MM.1S (cell line): ENCODE measurements around the gene SDC1.

Experiments
- DNase-seq: peaks from one replicate; pipeline ENCODE4 v3.0.0-alpha.2; 2015
- H2AFZ ChIP-seq: fragments of 300-600 bp; sonication (generic); 2 replicates; pipeline ENCODE4 v1.6.0; 2016; ENCODE audit warnings: antibody characterized with exemption, low read length
- H3F3A ChIP-seq: fragments of 300-600 bp; sonication (generic); 2 replicates; pipeline ENCODE4 v1.6.1; 2016; ENCODE audit warnings: mild to moderate bottlenecking, antibody characterized with exemption, low read length, moderate library complexity, mixed read lengths; ENCODE audit not compliant: insufficient read depth
- H3K27ac ChIP-seq: fragments of 300-600 bp; sonication (generic); 2 replicates; pipeline ENCODE4 v1.5.1; 2016; ENCODE audit warnings: mild to moderate bottlenecking, low read length
- H3K27me3 ChIP-seq: fragments of 300-600 bp; sonication (generic); replicated peaks from 2 replicates; pipeline ENCODE4 v1.6.0; 2016; ENCODE audit warnings: low read length; ENCODE audit not compliant: insufficient read depth
- H3K36me3 ChIP-seq: fragments of 300-600 bp; sonication (generic); replicated peaks from 2 replicates; pipeline ENCODE4 v1.6.1; 2016; ENCODE audit warnings: mild to moderate bottlenecking, low read length, mixed read lengths; ENCODE audit not compliant: insufficient read depth
- H3K4me1 ChIP-seq: fragments of 300-600 bp; sonication (generic); 2 replicates; pipeline ENCODE4 v1.6.1; 2016; ENCODE audit warnings: low read length, mixed read lengths
- H3K4me2 ChIP-seq: fragments of 300-600 bp; sonication (generic); 2 replicates; pipeline ENCODE4 v1.6.0; 2016; ENCODE audit warnings: low read depth, low read length
- H3K4me3 ChIP-seq: fragments of 300-600 bp; sonication (generic); 2 replicates; pipeline ENCODE4 v1.5.1; 2016; ENCODE audit warnings: low read length, mixed read lengths
- H3K79me2 ChIP-seq: fragments of 300-600 bp; sonication (generic); 2 replicates; pipeline ENCODE4 v1.6.1; 2016; ENCODE audit warnings: mixed run types, low read length, mixed read lengths
- H3K9ac ChIP-seq: fragments of 300-600 bp; sonication (generic); 2 replicates; pipeline ENCODE4 v1.6.1; 2016; ENCODE audit warnings: low read length, mixed read lengths
- H3K9me2 ChIP-seq: fragments of 300-600 bp; sonication (generic); replicated peaks from 2 replicates; pipeline ENCODE4 v1.6.1; 2016; ENCODE audit warnings: mild to moderate bottlenecking, low read length, mixed read lengths; ENCODE audit not compliant: insufficient read depth
- H3K9me3 ChIP-seq: fragments of 300-600 bp; sonication (generic); replicated peaks from 2 replicates; pipeline ENCODE4 v1.6.1; 2016; ENCODE audit warnings: mild to moderate bottlenecking, low read length, mixed read lengths; ENCODE audit not compliant: insufficient read depth
- H4K20me1 ChIP-seq: fragments of 300-600 bp; sonication (generic); 2 replicates; pipeline ENCODE4 v1.6.1; 2016; ENCODE audit warnings: mild to moderate bottlenecking, low read length, moderate library complexity, mixed read lengths; ENCODE audit not compliant: insufficient read depth
- CTCF ChIP-seq: fragments of 300-600 bp; sonication (generic); IDR thresholded peaks from 2 replicates; pipeline ENCODE4 v1.5.1; 2016; ENCODE audit warnings: antibody characterized with exemption, low read length, mixed read lengths
- EZH2 ChIP-seq: fragments of 300-600 bp; sonication (generic); optimal IDR thresholded peaks from 2 replicates; pipeline ENCODE3; 2017; ENCODE audit warnings: low read depth, mild to moderate bottlenecking, antibody characterized with exemption, low read length, mixed read lengths
- EZH2phosphoT487 ChIP-seq: fragments of 300-600 bp; sonication (generic); IDR thresholded peaks from 2 replicates; pipeline ENCODE4 v1.6.1; 2018; ENCODE audit warnings: antibody characterized with exemption, low read length

The SDC1 gene

GRCh38 chr2:20227894-20228505 lies 3.1 kb upstream of the SDC1 start:
- H4K20me1 ChIP-seq, result no peaks in the 10 kb centered on the region
- H3K4me2 ChIP-seq, result no peak overlapping the region
- DNase-seq, result no peak
- no peaks in the 10 kb centered on the region for H3K36me3 ChIP-seq
- H3K9ac ChIP-seq, result no peak overlapping the region
- peaks cover 19% of the 10 kb centered on the region for H3F3A ChIP-seq
- TF ChIP-seq EZH2 (no peak), CTCF (no peak), EZH2phosphoT487 (no peak)
- H3K27ac ChIP-seq, result no peak overlapping the region
- no peaks in the 10 kb centered on the region for H3K9me3 ChIP-seq
- H2AFZ ChIP-seq, result no peak overlapping the region
- H3K4me1 ChIP-seq, result peaks cover 15% of the 10 kb centered on the region
- H3K27me3 ChIP-seq, result no peaks in the 10 kb centered on the region
- peaks cover 23% of the 10 kb centered on the region for H3K79me2 ChIP-seq
- H3K9me2 ChIP-seq, result no peaks in the 10 kb centered on the region
- no peak overlapping the region for H3K4me3 ChIP-seq

- TF ChIP-seq CTCF (no peak), EZH2phosphoT487 (no peak), EZH2 (no peak)
- H4K20me1 ChIP-seq, result no peaks in the 10 kb centered on the region
- no peaks in the 10 kb centered on the region for H3K36me3 ChIP-seq
- no peak for DNase-seq
- peaks cover 38% of the 10 kb centered on the region for H3F3A ChIP-seq
- no peaks in the 10 kb centered on the region for H3K27me3 ChIP-seq
- peak overlapping the region; percentile 98 for H3K27ac ChIP-seq
- peak overlapping the region; percentile 64; the same call in 1 of the 2 replicates for H3K9ac ChIP-seq
- H3K4me3 ChIP-seq, result no peak overlapping the region
- H3K4me2 ChIP-seq, result peak overlapping the region; percentile 70; the same call in 1 of the 2 replicates
- no peaks in the 10 kb centered on the region for H3K9me3 ChIP-seq
- H2AFZ ChIP-seq, result peak overlapping the region; percentile 75
- H3K9me2 ChIP-seq, result no peaks in the 10 kb centered on the region
- H3K4me1 ChIP-seq, result peaks cover 23% of the 10 kb centered on the region
- peaks cover 41% of the 10 kb centered on the region for H3K79me2 ChIP-seq
Observed at GRCh38 chr2:20226152-20226545, 1.2 kb upstream of the SDC1 start.

GRCh38 chr2:20225294-20226151 lies 593 bp upstream of the SDC1 start:
- peaks cover 44% of the 10 kb centered on the region for H3F3A ChIP-seq
- no peaks in the 10 kb centered on the region for H3K27me3 ChIP-seq
- peak; percentile 93 for DNase-seq
- H2AFZ ChIP-seq, result peak overlapping the region; percentile 75
- H3K9me3 ChIP-seq, result no peaks in the 10 kb centered on the region
- H3K9me2 ChIP-seq, result no peaks in the 10 kb centered on the region
- peak overlapping the region; percentile 92 for H3K4me3 ChIP-seq
- peaks cover 29% of the 10 kb centered on the region for H3K4me1 ChIP-seq
- no peak for TF ChIP-seq EZH2
- peak; percentile 72 for TF ChIP-seq CTCF
- H4K20me1 ChIP-seq, result no peaks in the 10 kb centered on the region
- peak overlapping the region; percentile 70 for H3K4me2 ChIP-seq
- peaks cover 47% of the 10 kb centered on the region for H3K79me2 ChIP-seq
- peak overlapping the region; percentile 98 for H3K27ac ChIP-seq
- H3K36me3 ChIP-seq, result 0 out of 2 replicates have a peak, but pooled peaks cover 4% of the 10 kb centered on the region
- H3K9ac ChIP-seq, result peak overlapping the region; percentile 64; the same call in 1 of the 2 replicates
